HepG2 (cell line): ENCODE measurements around the gene TMEM171. TPM values are rescaled to one million over a fixed set of nuclear protein-coding genes. Genes with fewer than 3 reads are reported as not detected.

Source experiments
- ATAC-seq: fragments of 200-7000 bp; cut with Tn5 transposase; 3 replicates; pipeline ENCODE4 v1.9.1; 2020; ENCODE audit warnings: mild to moderate bottlenecking, moderate library complexity
- BruUV-seq: library from RNA; stranded (reverse); fragments of 400-500 nt; replicated peaks from 2 replicates; lab custom pipeline; 2021; lab: Mats Ljungman, UMichigan
- CTCF ChIA-PET: fragments of 300-600 bp; formaldehyde crosslinking; extraction: SDS; loops from one replicate; lab custom pipeline; 2021; ENCODE audit warnings: low total read pairs, inconsistent platforms, low intra/inter-chr PET ratio; lab: Yijun Ruan, JAX
- POLR2A ChIA-PET: fragments of 350-600 bp; sonication (Branson Sonifier 250); formaldehyde crosslinking; loops from one replicate; lab custom pipeline; 2020; ENCODE audit warnings: antibody characterized with exemption, inconsistent platforms; lab: Yijun Ruan, JAX
- DNase-seq: peaks from one replicate; pipeline ENCODE4 v3.0.0-alpha.2; 2015; ENCODE audit warnings: low spot score
- FAIRE-seq: peaks from 3 replicates; lab custom pipeline; 2011; peaks lifted over from hg19 to GRCh38; lab: Jason Lieb, UNC
- H2AFZ ChIP-seq: one replicate; pipeline ENCODE4 v1.6.1; 2011; ENCODE audit warnings: low read length, inconsistent platforms
- H3K27ac ChIP-seq: fragments of 300-600 bp; 3 replicates; pipeline ENCODE4 v1.8.0; 2011; ENCODE audit warnings: mixed run types, mild to moderate bottlenecking, mixed read lengths, low read length, inconsistent platforms; ENCODE audit not compliant: insufficient read depth; ENCODE audit errors: extremely low read length
- H3K27me3 ChIP-seq, 2 experiments: fragments of 200-600 bp in 1 of 2; 2 replicates in 1 of 2; 3 replicates in 1 of 2; pipeline versions ENCODE4 v1.6.0 to v1.8.0; 2011; ENCODE audit warnings: low read length in 2 of 2, mild to moderate bottlenecking in 2 of 2, moderate library complexity in 2 of 2, inconsistent platforms in 1 of 2; ENCODE audit not compliant: insufficient read depth in 2 of 2, control insufficient read depth in 1 of 2
- H3K36me3 ChIP-seq, 2 experiments: fragments of 200-600 bp in 1 of 2; replicated peaks in 1 of 2; 2 replicates in 1 of 2; 3 replicates in 1 of 2; pipeline versions ENCODE4 v1.5.1 to v1.8.0; 2011; ENCODE audit warnings: low read length in 2 of 2, inconsistent platforms in 1 of 2; ENCODE audit not compliant: insufficient read depth in 2 of 2, control insufficient read depth in 1 of 2
- H3K4me1 ChIP-seq: 2 replicates; pipeline ENCODE4 v1.5.1; 2012; ENCODE audit warnings: low read length, inconsistent platforms; ENCODE audit not compliant: insufficient read depth
- H3K4me2 ChIP-seq: 2 replicates; pipeline ENCODE4 v1.6.0; 2011; ENCODE audit warnings: low read depth, low read length, inconsistent platforms
- H3K4me3 ChIP-seq, 3 experiments: fragments of 200-600 bp in 1 of 3; sonication (generic), shearing (Covaris generic) in 1 of 3; replicated peaks in 1 of 3; 2 replicates each; pipeline ENCODE4 v1.5.1; 2011 to 2016; ENCODE audit warnings: low read length in 3 of 3, inconsistent platforms in 2 of 3, low read depth in 2 of 3, mild to moderate bottlenecking in 2 of 3, control low read depth in 1 of 3, mixed read lengths in 1 of 3; ENCODE audit not compliant: insufficient read depth in 1 of 3
- H3K79me2 ChIP-seq: one replicate; pipeline ENCODE4 v1.6.1; 2011; ENCODE audit warnings: low read length, inconsistent platforms; ENCODE audit not compliant: insufficient read depth
- H3K9ac ChIP-seq: 2 replicates; pipeline ENCODE4 v1.6.0; 2011; ENCODE audit warnings: mild to moderate bottlenecking, low read depth, low read length, inconsistent platforms; ENCODE audit not compliant: insufficient read depth
- H3K9me3 ChIP-seq: 2 replicates; pipeline ENCODE4 v1.5.1; 2012; ENCODE audit warnings: mild to moderate bottlenecking, low read length
- H4K20me1 ChIP-seq: 2 replicates; pipeline ENCODE4 v1.6.0; 2011; ENCODE audit warnings: inconsistent platforms, mild to moderate bottlenecking, low read length, moderate library complexity; ENCODE audit not compliant: insufficient read depth
- AFF4 ChIP-seq: sonication (generic); formaldehyde crosslinking; IDR thresholded peaks from 2 replicates; pipeline ENCODE4 v1.4.0; 2020; ENCODE audit warnings: missing genetic modification reagents
- GPN1 ChIP-seq: sonication (generic); formaldehyde crosslinking; IDR thresholded peaks from 2 replicates; pipeline ENCODE4 v1.5.1; 2020; ENCODE audit warnings: missing genetic modification reagents, borderline replicate concordance
- MIER2 ChIP-seq: IDR thresholded peaks from 2 replicates; pipeline ENCODE4 v1.6.1; 2016; ENCODE audit warnings: missing biosample characterization, missing genetic modification reagents
- MLXIP ChIP-seq: sonication (generic); formaldehyde crosslinking; IDR thresholded peaks from 2 replicates; pipeline ENCODE4 v1.9.0; 2021; ENCODE audit warnings: missing genetic modification reagents, borderline replicate concordance
- NFIC ChIP-seq: IDR thresholded peaks from 2 replicates; pipeline ENCODE4 v1.6.1; 2012; ENCODE audit warnings: mild to moderate bottlenecking, low read length, inconsistent platforms
- SATB2 ChIP-seq: sonication (generic); formaldehyde crosslinking; IDR thresholded peaks from 2 replicates; pipeline ENCODE4 v1.5.0; 2020; ENCODE audit warnings: missing genetic modification reagents
- SP4 ChIP-seq: sonication (generic); formaldehyde crosslinking; IDR thresholded peaks from 2 replicates; pipeline ENCODE4 v1.8.1; 2023; ENCODE audit warnings: mild to moderate bottlenecking, missing genetic modification reagents
- ZBTB37 ChIP-seq: sonication (generic); formaldehyde crosslinking; IDR thresholded peaks from 2 replicates; pipeline ENCODE4 v1.4.0; 2020; ENCODE audit warnings: mild to moderate bottlenecking, missing genetic modification reagents
- ZNF292 ChIP-seq: sonication (generic); formaldehyde crosslinking; IDR thresholded peaks from 2 replicates; pipeline ENCODE4 v1.8.1; 2022; ENCODE audit warnings: mild to moderate bottlenecking, low read depth, missing genetic modification reagents, borderline replicate concordance
- ZNF331 ChIP-seq: sonication (generic); formaldehyde crosslinking; IDR thresholded peaks from 2 replicates; pipeline ENCODE4 v1.4.0; 2020; ENCODE audit warnings: missing genetic modification reagents
- ZNF790 ChIP-seq: sonication (generic); formaldehyde crosslinking; IDR thresholded peaks from 2 replicates; pipeline ENCODE4 v1.8.0; 2022; ENCODE audit warnings: missing genetic modification reagents, mild to moderate bottlenecking, borderline replicate concordance
- WGBS: methylation state at CpG from one replicate; pipeline ENCODE4 v1.1.6; 2017; ENCODE audit warnings: low lambda C conversion rate; 5-methylcytosine and 5-hydroxymethylcytosine counted together
- in situ Hi-C: cut with HindIII; loops from 2 replicates; pipeline ENCODE4 v1.10.0; 2017; ENCODE audit warnings: low pct_unique_long_range_greater_than_20kb; ENCODE audit not compliant: extremely low pct_ligation_motif_present
- intact Hi-C: fragments of 100-400 bp; cut with micrococcal nuclease; formaldehyde crosslinking; loops from one replicate; pipeline ENCODE4 v1.10.0; 2022; ENCODE audit not compliant: unreplicated experiment
- polyA plus RNA-seq, 8 experiments: library from polyadenylated mRNA; depleted of rRNA in 3 of 8; stranded (reverse) in 7 of 8; unstranded in 1 of 8; fragments of >200 nt; fragmentation: Illumina TruSeq in 4 of 8; extraction: Trizol in 4 of 8; gene quantifications; 2 replicates each; pipeline versions ENCODE4 v1.2.1 to v1.2.3, GENCODE V29; 2011 to 2016; ENCODE audit warnings: low read depth in 4 of 8, missing spikeins in 1 of 8, mixed read lengths in 1 of 8; ENCODE audit not compliant: insufficient read depth in 1 of 8
- total RNA-seq, 5 experiments: library from RNA; depleted of rRNA; stranded (reverse); fragments of >200 nt; fragmentation: Illumina TruSeq; extraction: Trizol; gene quantifications; 2 replicates each; pipeline ENCODE4 v1.2.3, GENCODE V29; 2016; ENCODE audit warnings: low read depth in 1 of 5

TMEM171 gene
- total and polyA plus RNA-seq, 2 of the 13 experiments (the other 11 are each of a cell fraction or from before 2014, with no cell fraction given): 0.12 TPM; not detected in 1

- Histone ChIP-seq H2AFZ (no peak overlapping the region), H3K4me1 (no peaks in the 10 kb centered on the region), H3K36me3 (no peaks in the 10 kb centered on the region), H3K27me3 (peaks cover 0 to 8% of the 10 kb centered on the region in 2 experiments; a peak in 2 of 5 replicates)
- no peak for DNase-seq
- CTCF ChIA-PET: no interaction called here
- in situ Hi-C loops: no loop called here
- TF ChIP-seq ZNF292 (CRISPR knock-in tag) (no peak), ZBTB37 (CRISPR knock-in tag) (no peak), SATB2 (no peak), SP4 (CRISPR knock-in tag) (no peak), NFIC (no peak), MIER2 (CRISPR knock-in tag) (no peak)
- TF ChIP-seq, all 625 proteins: peak for 0
- Histone ChIP-seq H3K9ac (no peak overlapping the region), H4K20me1 (no peaks in the 10 kb centered on the region), H3K27ac (no peak overlapping the region), H3K4me2 (no peak overlapping the region), H3K9me3 (no peaks in the 10 kb centered on the region), H3K4me3 (no peak overlapping the region), H3K79me2 (no peaks in the 10 kb centered on the region)
- ATAC-seq (no peak), FAIRE-seq (no peak)
- POLR2A ChIA-PET: no interaction called here
- WGBS: 0% methylated on average over 1 of the region's 1 CpG
- BruUV-seq: no TSS peak
- intact Hi-C loops: no loop called here
Measured at GRCh38 chr5:73110190-73110589, 10.2 kb upstream of the TMEM171 start.

- Histone ChIP-seq H3K4me2 (no peak overlapping the region), H3K79me2 (no peaks in the 10 kb centered on the region), H3K9me3 (no peaks in the 10 kb centered on the region), H3K36me3 (no peaks in the 10 kb centered on the region), H3K9ac (no peak overlapping the region), H3K27ac (no peak overlapping the region), H3K4me3 (no peak overlapping the region), H4K20me1 (no peaks in the 10 kb centered on the region), H3K27me3 (peaks cover 0 to 19% of the 10 kb centered on the region in 2 experiments; a peak in 2 of 5 replicates), H2AFZ (no peak overlapping the region), H3K4me1 (no peaks in the 10 kb centered on the region)
- in situ Hi-C loops (no loop called here), intact Hi-C loops (no loop called here)
- BruUV-seq: no TSS peak
- no peak for ATAC-seq
- WGBS: 0% methylated on average over 1 of the region's 1 CpG
- ChIA-PET POLR2A (no interaction called here), CTCF (no interaction called here)
- FAIRE-seq: no peak
- DNase-seq: no peak
- no peak for TF ChIP-seq ZNF331 (CRISPR knock-in tag)
- no peak for TF ChIP-seq GPN1 (CRISPR knock-in tag)
- TF ChIP-seq MLXIP: no peak
- no peak for TF ChIP-seq AFF4 (CRISPR knock-in tag)
- no peak for TF ChIP-seq ZNF790
Measured at GRCh38 chr5:73111536-73111935, 8.8 kb upstream of the TMEM171 start.
